HCT116 (cell line): ENCODE data around the gene PHF20. TPM values are rescaled to one million over a fixed set of nuclear protein-coding genes. Genes with fewer than 3 reads are reported as not detected.

ENCODE experiments used
- ATAC-seq: fragments of 200-7000 bp; cut with Tn5 transposase; 2 replicates; pipeline ENCODE4 v1.9.1; 2020; ENCODE audit warnings: mild to moderate bottlenecking, moderate library complexity
- BruUV-seq: library from RNA; stranded (reverse); fragments of 400-500 nt; replicated peaks from 2 replicates; lab custom pipeline; 2021; lab: Mats Ljungman, UMichigan
- CTCF ChIA-PET: fragments of 300-600 bp; sonication (Branson Sonifier 250); formaldehyde crosslinking; loops from one replicate; lab custom pipeline; 2021; ENCODE audit warnings: antibody characterized with exemption; lab: Charles Lee
- POLR2A ChIA-PET: fragments of 300-600, 350-600 bp; sonication (Branson Sonifier 250); formaldehyde crosslinking; loops from one replicate; lab custom pipeline; 2021; ENCODE audit warnings: antibody characterized with exemption; lab: Charles Lee
- RAD21 ChIA-PET, 2 experiments: fragments of 300-600 bp; sonication (Branson Sonifier 250); formaldehyde crosslinking; loops; one replicate each; lab custom pipeline; 2023; ENCODE audit warnings: low total read pairs in 2 of 2; ENCODE audit not compliant: uncharacterized antibody in 2 of 2, unreplicated experiment in 2 of 2, low non-redundant PET in 1 of 2; lab: Charles Lee
- DNase-seq: peaks from one replicate; pipeline ENCODE4 v3.0.0-alpha.2; 2010; ENCODE audit warnings: low read depth, low spot score
- H2AFZ ChIP-seq: fragments of 200-600 bp; shearing (Covaris generic), sonication (generic); 2 replicates; pipeline ENCODE4 v1.6.1; 2017; ENCODE audit warnings: low read depth, mixed run types, mixed read lengths, antibody characterized with exemption, low read length; ENCODE audit not compliant: poor library complexity, severe bottlenecking
- H3K27ac ChIP-seq: 2 replicates; pipeline ENCODE4 v1.5.1; 2012; ENCODE audit warnings: low read depth, low read length
- H3K27me3 ChIP-seq: fragments of 200-600 bp; sonication (generic); 2 replicates; pipeline ENCODE4 v1.6.1; 2016; ENCODE audit warnings: mixed run types, low read length, mixed read lengths; ENCODE audit not compliant: insufficient read depth
- H3K36me3 ChIP-seq, 2 experiments: fragments of 200-500 bp in 1 of 2; fragments of 200-600 bp in 1 of 2; sonication (Bioruptor generic) in 1 of 2; sonication (generic) in 1 of 2; 2 replicates each; pipeline versions ENCODE4 v1.5.1 to v1.6.1; 2014 to 2016; ENCODE audit warnings: low read length in 2 of 2, inconsistent platforms in 1 of 2, mixed read lengths in 1 of 2, mixed run types in 1 of 2; ENCODE audit not compliant: insufficient read depth in 2 of 2, control insufficient read depth in 1 of 2
- H3K4me1 ChIP-seq, 2 experiments: fragments of 200-600 bp in 1 of 2; sonication (generic) in 1 of 2; 2 replicates each; pipeline versions ENCODE4 v1.5.1 to v1.6.1; 2012 to 2017; ENCODE audit warnings: low read length in 2 of 2, inconsistent platforms in 1 of 2, mild to moderate bottlenecking in 1 of 2, mixed read lengths in 1 of 2, mixed run types in 1 of 2, moderate library complexity in 1 of 2; ENCODE audit not compliant: insufficient read depth in 2 of 2, control insufficient read depth in 1 of 2
- H3K4me2 ChIP-seq: fragments of 200-600 bp; sonication (generic); 2 replicates; pipeline ENCODE4 v1.6.1; 2017; ENCODE audit warnings: mixed run types, low read length, mixed read lengths
- H3K4me3 ChIP-seq, 2 experiments: fragments of 200-600 bp in 1 of 2; sonication (generic) in 1 of 2; replicated peaks in 1 of 2; 2 replicates each; pipeline ENCODE4 v1.5.1; 2011 to 2016; ENCODE audit warnings: low read length in 2 of 2, control low read depth in 1 of 2, low read depth in 1 of 2, mild to moderate bottlenecking in 1 of 2, mixed read lengths in 1 of 2, mixed run types in 1 of 2
- H3K79me2 ChIP-seq: fragments of 200-600 bp; sonication (generic); 2 replicates; pipeline ENCODE4 v1.6.1; 2017; ENCODE audit warnings: mild to moderate bottlenecking, mixed run types, low read length, moderate library complexity, mixed read lengths; ENCODE audit not compliant: insufficient read depth
- H3K9ac ChIP-seq: fragments of 200-600 bp; sonication (generic); 2 replicates; pipeline ENCODE4 v1.6.1; 2016; ENCODE audit warnings: low read length, mixed read lengths
- H3K9me2 ChIP-seq: fragments of 200-600 bp; sonication (generic), shearing (Covaris generic); 2 replicates; pipeline ENCODE4 v1.6.1; 2017; ENCODE audit warnings: mixed run types, mild to moderate bottlenecking, moderate library complexity; ENCODE audit not compliant: insufficient read depth
- H3K9me3 ChIP-seq, 2 experiments: fragments of 200-500 bp in 1 of 2; fragments of 200-600 bp in 1 of 2; sonication (Bioruptor generic) in 1 of 2; sonication (generic) in 1 of 2; 2 replicates each; pipeline ENCODE4 v1.6.1; 2014 to 2017; ENCODE audit warnings: low read length in 2 of 2, mixed read lengths in 2 of 2, inconsistent platforms in 1 of 2, low read depth in 1 of 2, mild to moderate bottlenecking in 1 of 2, mixed run types in 1 of 2, moderate library complexity in 1 of 2; ENCODE audit not compliant: control insufficient read depth in 1 of 2, insufficient read depth in 1 of 2
- H4K20me1 ChIP-seq: fragments of 200-600 bp; sonication (generic), shearing (Covaris generic); 2 replicates; pipeline ENCODE4 v1.6.1; 2017; ENCODE audit warnings: mixed run types, mild to moderate bottlenecking, moderate library complexity; ENCODE audit not compliant: insufficient read depth
- ATF3 ChIP-seq: IDR thresholded peaks from 2 replicates; pipeline ENCODE4 v1.6.1; 2012
- CBX3 ChIP-seq: IDR thresholded peaks from 2 replicates; pipeline ENCODE4 v1.6.1; 2012; ENCODE audit warnings: low read depth
- CEBPB ChIP-seq: IDR thresholded peaks from 2 replicates; pipeline ENCODE4 v1.6.1; 2012; ENCODE audit warnings: low read depth
- EZH2phosphoT487 ChIP-seq: fragments of 200-600 bp; IDR thresholded peaks from 2 replicates; pipeline ENCODE4 v1.6.1; 2018; ENCODE audit warnings: antibody characterized with exemption, borderline replicate concordance
- POLR2A ChIP-seq: IDR thresholded peaks from 2 replicates; pipeline ENCODE4 v1.7.0; 2011; ENCODE audit warnings: borderline replicate concordance; ENCODE audit not compliant: insufficient read depth, insufficient read length; ENCODE audit errors: extremely low read depth
- POLR2AphosphoS5 ChIP-seq: IDR thresholded peaks from 2 replicates; pipeline ENCODE4 v1.6.1; 2011; ENCODE audit warnings: mild to moderate bottlenecking, low read depth, low read length, moderate library complexity
- SP1 ChIP-seq: IDR thresholded peaks from 2 replicates; pipeline ENCODE4 v1.6.1; 2012; ENCODE audit warnings: low read depth
- SRF ChIP-seq: IDR thresholded peaks from 2 replicates; pipeline ENCODE4 v1.6.1; 2012; ENCODE audit warnings: low read depth
- TCF7L2 ChIP-seq: IDR thresholded peaks from 2 replicates; pipeline ENCODE4 v1.7.0; 2011; ENCODE audit warnings: borderline replicate concordance, inconsistent platforms; ENCODE audit not compliant: insufficient read depth, insufficient read length; ENCODE audit errors: extremely low read depth
- YY1 ChIP-seq: IDR thresholded peaks from 2 replicates; pipeline ENCODE4 v1.6.1; 2011; ENCODE audit warnings: low read length, low read depth, moderate library complexity, mild to moderate bottlenecking; ENCODE audit not compliant: insufficient replicate concordance; ENCODE audit errors: extremely low read depth
- ZBTB33 ChIP-seq: IDR thresholded peaks from 2 replicates; pipeline ENCODE4 v1.6.1; 2011; ENCODE audit warnings: mild to moderate bottlenecking, low read length, moderate library complexity; ENCODE audit not compliant: insufficient replicate concordance; ENCODE audit errors: extremely low read depth
- intact Hi-C: fragments of 100-400 bp; cut with micrococcal nuclease; formaldehyde crosslinking; loops from 2 replicates; pipeline ENCODE4 v1.10.0; 2022
- total RNA-seq: library from RNA; stranded (reverse); gene quantifications from one replicate; pipeline ENCODE4 v1.2.1, GENCODE V29; 2021; ENCODE audit not compliant: unreplicated experiment
- TF ChIP-seq, protein P1 (sequence below): IDR thresholded peaks from 2 replicates; pipeline ENCODE4 v1.6.1; 2012

The PHF20 gene
- total RNA-seq, 1 experiment from 2014 or later: 40.8 TPM

DNA sequence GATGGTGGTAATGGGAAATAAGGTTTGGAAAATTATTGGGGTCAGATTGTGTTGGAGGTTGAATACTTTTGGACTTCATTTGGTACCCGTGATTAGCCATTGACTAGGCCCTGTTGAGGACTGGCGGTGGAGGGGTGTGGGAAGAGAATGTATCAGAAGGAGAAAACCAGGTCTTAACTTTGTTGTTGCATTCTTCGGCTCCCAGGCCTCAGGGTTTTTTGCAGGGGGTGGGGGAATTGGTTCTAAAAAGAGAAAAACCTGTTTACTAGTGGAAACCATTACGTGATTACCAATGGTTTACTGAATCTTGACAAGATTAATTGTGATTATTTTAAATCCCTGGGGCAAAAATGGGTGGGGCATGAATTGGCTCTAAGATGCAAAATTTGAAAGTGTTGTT is 85.1 kb downstream of the PHF20 start:
- ChIA-PET CTCF (interaction anchor here (1.3 kb wide), 1 partner anchor 27 kb away, joined by 3 read pairs; no protein-coding TSS in a partner anchor), POLR2A (no interaction called here), RAD21 (no interaction called here)
- DNase-seq (no peak), ATAC-seq (no peak)
- no peaks in the 10 kb centered on the region for H3K79me2 ChIP-seq
- no peak overlapping the region for H3K4me3 ChIP-seq
- no peaks in the 10 kb centered on the region for H3K9me2 ChIP-seq
- no peaks in the 10 kb centered on the region for H4K20me1 ChIP-seq
- H3K9me3 ChIP-seq: no peaks in the 10 kb centered on the region
- no peaks in the 10 kb centered on the region for H3K36me3 ChIP-seq
- no peak overlapping the region for H3K9ac ChIP-seq
- no peaks in the 10 kb centered on the region for H3K4me1 ChIP-seq
- H3K4me2 ChIP-seq: no peak overlapping the region
- H3K27me3 ChIP-seq: no peaks in the 10 kb centered on the region
- H3K27ac ChIP-seq: no peak overlapping the region
- intact Hi-C loops: no loop called here
- no peak for TF ChIP-seq SRF
- no TSS peak for BruUV-seq
- H2AFZ ChIP-seq: no peak overlapping the region

DNA sequence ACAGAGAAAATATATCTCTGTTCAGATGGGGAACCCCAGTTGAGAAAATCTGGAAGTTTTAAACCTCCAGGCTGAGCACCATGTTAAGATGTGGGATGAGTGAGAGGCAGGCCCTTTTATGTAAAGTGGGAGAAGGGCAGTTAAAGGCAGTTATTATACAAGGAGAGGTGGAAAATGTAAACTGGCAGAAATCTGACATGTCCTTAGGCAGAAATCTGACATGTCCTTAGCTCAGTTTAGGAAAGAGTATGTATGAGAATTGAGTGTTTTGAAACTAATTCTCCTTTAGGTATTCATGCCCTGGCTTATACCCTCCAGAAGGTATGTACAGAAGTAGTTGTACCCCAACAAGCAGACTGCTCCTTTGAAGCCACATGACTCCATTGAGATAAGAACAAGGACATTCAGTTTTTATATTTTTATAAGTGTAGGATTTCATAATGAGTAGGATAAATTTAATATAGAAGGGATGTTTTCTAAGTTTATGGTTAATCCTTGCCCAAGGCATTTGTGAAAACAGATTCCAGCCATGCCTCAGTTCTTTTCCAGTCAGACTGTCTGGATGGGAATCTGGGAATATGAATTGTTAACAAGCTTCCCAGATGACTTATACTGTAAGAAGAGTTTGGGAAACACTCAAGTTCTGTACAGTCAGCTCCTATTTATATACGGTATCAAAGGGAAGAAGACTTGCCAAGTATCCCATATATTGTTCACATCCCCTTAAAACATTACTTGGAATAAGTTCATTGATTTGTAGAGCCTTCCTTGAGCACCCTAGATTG is 94.8 kb downstream of the PHF20 start:
- Histone ChIP-seq H4K20me1 (no peaks in the 10 kb centered on the region), H3K4me2 (no peak overlapping the region)

More for the DNA sequence above, 94.8 kb downstream of the PHF20 start:
- H3K9me2 ChIP-seq: no peaks in the 10 kb centered on the region
- H3K79me2 ChIP-seq: no peaks in the 10 kb centered on the region
- no peaks in the 10 kb centered on the region for H3K9me3 ChIP-seq
- no peaks in the 10 kb centered on the region for H3K27me3 ChIP-seq
- no peak overlapping the region for H3K4me3 ChIP-seq
- TF ChIP-seq YY1: no peak
- no peak for TF ChIP-seq SP1
- TF ChIP-seq EZH2phosphoT487: no peak
- no peak for TF ChIP-seq ATF3
- TF ChIP-seq, protein P1, sequence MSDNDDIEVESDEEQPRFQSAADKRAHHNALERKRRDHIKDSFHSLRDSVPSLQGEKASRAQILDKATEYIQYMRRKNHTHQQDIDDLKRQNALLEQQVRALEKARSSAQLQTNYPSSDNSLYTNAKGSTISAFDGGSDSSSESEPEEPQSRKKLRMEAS: no peak
- TF ChIP-seq POLR2AphosphoS5: no peak
- no peak for TF ChIP-seq SRF
- no peak for TF ChIP-seq ZBTB33
- no peak for TF ChIP-seq POLR2A
- TF ChIP-seq TCF7L2: no peak
- TF ChIP-seq CEBPB: no peak
- no peak for TF ChIP-seq CBX3
- H3K36me3 ChIP-seq: no peaks in the 10 kb centered on the region; a peak in 1 of 4 replicates
- DNase-seq (no peak), ATAC-seq (no peak)
- ChIA-PET CTCF (no interaction called here), RAD21 (interaction anchor here in 1 of 2 experiments (0.5 kb wide), 1 partner anchor 126 kb away, joined by 4 read pairs; no protein-coding TSS in a partner anchor), POLR2A (no interaction called here)
- H2AFZ ChIP-seq: no peak overlapping the region
- intact Hi-C loops: no loop called here
- no peak overlapping the region for H3K9ac ChIP-seq
- no TSS peak for BruUV-seq
- no peaks in the 10 kb centered on the region for H3K4me1 ChIP-seq
- no peak overlapping the region for H3K27ac ChIP-seq
